K562 (cell line): ENCODE measurements around the gene SEC14L5. TPM values are rescaled to one million over a fixed set of nuclear protein-coding genes. Genes with fewer than 3 reads are reported as not detected.

Experiments used
- ATAC-seq: fragments of 200-7000 bp; cut with Tn5 transposase; 3 replicates; pipeline ENCODE4 v1.9.1; 2020; ENCODE audit warnings: moderate library complexity
- BruUV-seq: library from RNA; stranded (reverse); fragments of 400-500 nt; replicated peaks from 2 replicates; lab custom pipeline; 2021; lab: Mats Ljungman, UMichigan
- CTCF ChIA-PET: fragments of 300-600 bp; formaldehyde crosslinking; extraction: SDS; loops from one replicate; lab custom pipeline; 2021; ENCODE audit warnings: low intra/inter-chr PET ratio; lab: Yijun Ruan, JAX
- POLR2A ChIA-PET: fragments of 300-600, 350-650 bp; sonication (Branson Sonifier 250); formaldehyde crosslinking; extraction: SDS; loops from one replicate; lab custom pipeline; 2021; ENCODE audit warnings: antibody characterized with exemption, inconsistent platforms; lab: Yijun Ruan, JAX
- DNase-seq, 4 experiments: peaks; one replicate each; pipeline versions ENCODE4 v3.0.0 to v3.0.0-alpha.2; 2011 to 2018; ENCODE audit warnings: low spot score in 3 of 4, mixed read lengths in 3 of 4; ENCODE audit errors: extremely low read depth in 1 of 4
- FAIRE-seq: peaks from 2 replicates; lab custom pipeline; 2011; peaks lifted over from hg19 to GRCh38; lab: Jason Lieb, UNC
- H2AFZ ChIP-seq: 2 replicates; pipeline ENCODE4 v1.6.0; 2011; ENCODE audit warnings: low read depth, low read length, control low read depth, inconsistent platforms
- H3K27ac ChIP-seq: fragments of 200-600 bp; 3 replicates; pipeline ENCODE4 v1.8.0; 2011; ENCODE audit warnings: low read depth, mild to moderate bottlenecking, control low read depth, inconsistent platforms, low read length, moderate library complexity, mixed read lengths; ENCODE audit errors: extremely low read depth
- H3K27me3 ChIP-seq, 2 experiments: fragments of 300-600 bp in 1 of 2; 2 replicates in 1 of 2; 3 replicates in 1 of 2; pipeline versions ENCODE4 v1.6.0 to v1.8.0; 2011; ENCODE audit warnings: inconsistent platforms in 2 of 2, low read length in 2 of 2, mild to moderate bottlenecking in 1 of 2, mixed read lengths in 1 of 2, moderate library complexity in 1 of 2; ENCODE audit not compliant: control insufficient read depth in 2 of 2, insufficient read depth in 2 of 2
- H3K36me3 ChIP-seq: fragments of 300-600 bp; 3 replicates; pipeline ENCODE4 v1.8.0; 2011; ENCODE audit warnings: mild to moderate bottlenecking, low read length, inconsistent platforms; ENCODE audit not compliant: control insufficient read depth, insufficient read depth
- H3K4me1 ChIP-seq, 2 experiments: fragments of 200-600 bp in 1 of 2; replicated peaks in 1 of 2; 2 replicates in 1 of 2; 3 replicates in 1 of 2; pipeline versions ENCODE4 v1.5.1 to v1.8.0; 2011; ENCODE audit warnings: inconsistent platforms in 2 of 2, low read length in 2 of 2, mild to moderate bottlenecking in 1 of 2, mixed read lengths in 1 of 2, moderate library complexity in 1 of 2; ENCODE audit not compliant: control insufficient read depth in 2 of 2, insufficient read depth in 2 of 2
- H3K4me2 ChIP-seq: 2 replicates; pipeline ENCODE4 v1.6.1; 2011; ENCODE audit warnings: low read length, control low read depth, inconsistent platforms, mixed read lengths; ENCODE audit not compliant: insufficient read depth
- H3K4me3 ChIP-seq: fragments of 200-600 bp; sonication (generic), shearing (Covaris generic); 2 replicates; pipeline ENCODE4 v1.5.1; 2016; ENCODE audit warnings: control low read depth, inconsistent platforms
- H3K79me2 ChIP-seq: fragments of 200-600 bp; 3 replicates; pipeline ENCODE4 v1.8.0; 2011; ENCODE audit warnings: low read length, inconsistent platforms; ENCODE audit not compliant: control insufficient read depth, insufficient read depth
- H3K9ac ChIP-seq, 2 experiments: 2 replicates each; pipeline versions ENCODE4 v1.6.0 to v1.6.1; 2011; ENCODE audit warnings: low read depth in 2 of 2, low read length in 2 of 2, control low read depth in 1 of 2, inconsistent platforms in 1 of 2, mild to moderate bottlenecking in 1 of 2, mixed read lengths in 1 of 2; ENCODE audit not compliant: insufficient read depth in 1 of 2
- H3K9me1 ChIP-seq: one replicate; pipeline ENCODE4 v1.6.0; 2011; ENCODE audit warnings: inconsistent platforms, mild to moderate bottlenecking, low read length, moderate library complexity; ENCODE audit not compliant: control insufficient read depth, insufficient read depth
- H3K9me3 ChIP-seq: replicated peaks from 2 replicates; pipeline ENCODE4 v1.5.1; 2011; ENCODE audit warnings: low read depth, low read length, inconsistent platforms; ENCODE audit not compliant: control insufficient read depth, insufficient read depth
- H4K20me1 ChIP-seq: replicated peaks from 2 replicates; pipeline ENCODE4 v1.6.1; 2011; ENCODE audit warnings: low read length, inconsistent platforms, mixed read lengths; ENCODE audit not compliant: control insufficient read depth, insufficient read depth
- ADNP ChIP-seq: fragments of 200-800 bp; sonication (Bioruptor generic); IDR thresholded peaks from 2 replicates; pipeline ENCODE4 v1.6.1; 2016; ENCODE audit warnings: missing genetic modification characterization, missing compliant biosample characterization
- ARID4B ChIP-seq: sonication (generic); formaldehyde crosslinking; IDR thresholded peaks from 2 replicates; pipeline ENCODE4 v1.8.0; 2022; ENCODE audit warnings: mild to moderate bottlenecking, missing genetic modification reagents
- BCOR ChIP-seq: fragments of 450-650 bp; IDR thresholded peaks from 2 replicates; pipeline ENCODE4 v1.6.1; 2016
- CBFA2T2 ChIP-seq: fragments of 450-650 bp; conservative IDR thresholded peaks from 2 replicates; pipeline ENCODE4 v1.6.1; 2017; ENCODE audit warnings: mild to moderate bottlenecking
- CBFA2T3 ChIP-seq: fragments of 450-650 bp; IDR thresholded peaks from 2 replicates; pipeline ENCODE4 v1.6.1; 2017
- E2F6 ChIP-seq, 2 experiments: IDR thresholded peaks; 2 replicates each; pipeline ENCODE4 v1.6.1; 2011; ENCODE audit warnings: borderline replicate concordance in 1 of 2, control low read depth in 1 of 2, low read depth in 1 of 2, low read length in 1 of 2, mild to moderate bottlenecking in 1 of 2, mixed read lengths in 1 of 2, moderate library complexity in 1 of 2; ENCODE audit not compliant: insufficient read depth in 1 of 2, insufficient read length in 1 of 2, poor library complexity in 1 of 2, severe bottlenecking in 1 of 2; ENCODE audit errors: extremely low read depth in 1 of 2
- HDAC2 ChIP-seq: fragments of 450-650 bp; IDR thresholded peaks from 2 replicates; pipeline ENCODE4 v1.6.1; 2016; ENCODE audit warnings: mild to moderate bottlenecking
- HEY1 ChIP-seq: fragments of 250-450 bp; sonication (Bioruptor Pico); IDR thresholded peaks from 2 replicates; pipeline ENCODE4 v1.5.0; 2020; ENCODE audit warnings: mild to moderate bottlenecking, moderate library complexity, borderline replicate concordance
- NRF1 ChIP-seq, 2 experiments: fragments of 450-650 bp; IDR thresholded peaks in 1 of 2; conservative IDR thresholded peaks in 1 of 2; 2 replicates each; pipeline ENCODE4 v1.6.1; 2014; ENCODE audit warnings: mild to moderate bottlenecking in 2 of 2
- PHB2 ChIP-seq: fragments of 450-650 bp; IDR thresholded peaks from 2 replicates; pipeline ENCODE4 v1.6.1; 2017; ENCODE audit warnings: low read depth
- RBM25 ChIP-seq: fragments of 200-400 bp; formaldehyde crosslinking; IDR thresholded peaks from 2 replicates; pipeline ENCODE4 v1.6.1; 2018; ENCODE audit warnings: low read length, low read depth, moderate library complexity; ENCODE audit not compliant: severe bottlenecking
- RCOR1 ChIP-seq, 2 experiments: IDR thresholded peaks; 2 replicates each; pipeline ENCODE4 v1.6.1; 2012; ENCODE audit warnings: low read depth in 2 of 2, low read length in 2 of 2, borderline replicate concordance in 1 of 2, improper control_type of control experiment in 1 of 2
- TCF3 ChIP-seq: sonication (generic); formaldehyde crosslinking; IDR thresholded peaks from 2 replicates; pipeline ENCODE4 v1.4.0; 2020; ENCODE audit warnings: mild to moderate bottlenecking, missing genetic modification reagents
- WGBS: fragments of 100-300 bp; shearing (Covaris generic); methylation state at CpG from one replicate; pipeline ENCODE4 v1.1.6; 2016; ENCODE audit warnings: low coverage, mixed read lengths; ENCODE audit not compliant: insufficient coverage; ENCODE audit errors: missing lambda C conversion rate; 5-methylcytosine and 5-hydroxymethylcytosine counted together
- in situ Hi-C: fragments of 300-500 bp; cut with MboI; formaldehyde crosslinking; loops from 4 replicates; pipeline ENCODE4 v1.15.0; 2018; ENCODE audit warnings: inconsistent platforms, mixed read lengths
- intact Hi-C: fragments of 100-400 bp; cut with micrococcal nuclease; formaldehyde crosslinking; loops from 2 replicates; pipeline ENCODE4 v1.14.2; 2022
- polyA plus RNA-seq, 8 experiments: library from polyadenylated mRNA; depleted of rRNA in 4 of 8; stranded (reverse) in 5 of 8; unstranded in 3 of 8; fragments of >200 nt; fragmentation: Nextera tagmentation in 2 of 8; fragmentation: Illumina TruSeq in 1 of 8; extraction: Ambion mirVana in 2 of 8; extraction: Trizol in 1 of 8; gene quantifications; 2 replicates each; pipeline versions ENCODE4 v1.2.1 to v1.2.3, GENCODE V29; 2011 to 2014; ENCODE audit warnings: inconsistent platforms in 1 of 8, missing spikeins in 1 of 8
- total RNA-seq, 7 experiments: library from RNA; depleted of rRNA in 6 of 7; stranded (reverse); fragments of >200 nt in 6 of 7; fragmentation: Illumina TruSeq in 2 of 7; extraction: Trizol in 2 of 7; gene quantifications; 2 replicates each; pipeline versions ENCODE4 v1.2.1 to v1.2.3, GENCODE V29; 2011 to 2021; ENCODE audit warnings: low replicate concordance in 1 of 7
- TF ChIP-seq, protein P1 (sequence below): fragments of 250-450 bp; sonication (Bioruptor Pico); IDR thresholded peaks from 2 replicates; pipeline ENCODE4 v1.5.0; 2021

Gene SEC14L5
- total and polyA plus RNA-seq, 9 of the 15 experiments (the other 6 are each of a cell fraction or from before 2014, with no cell fraction given): 0.11 TPM; not detected in 8

GRCh38 chr16:4979736-4980660 is 21.9 kb downstream of the SEC14L5 start:
- 0 out of 2 replicates have a peak, but pooled peaks cover 7% of the 10 kb centered on the region for H4K20me1 ChIP-seq
- DNase-seq: peak; percentile 36 to 75 (median 58)
- H3K27me3 ChIP-seq: peaks cover 11 to 33% of the 10 kb centered on the region in 2 experiments; a peak in 3 of 5 replicates
- intact Hi-C loops: no loop called here
- H3K9me1 ChIP-seq: no peaks in the 10 kb centered on the region
- BruUV-seq: no TSS peak
- no peaks in the 10 kb centered on the region for H3K79me2 ChIP-seq
- peak overlapping the region; percentile 71; the same call in 1 of the 2 replicates for H2AFZ ChIP-seq
- no peaks in the 10 kb centered on the region for H3K36me3 ChIP-seq
- CTCF ChIA-PET: no interaction called here
- FAIRE-seq: peak; percentile 82
- H3K4me1 ChIP-seq: peaks cover 5 to 8% of the 10 kb centered on the region in 2 experiments; a peak in 4 of 5 replicates
- peak overlapping the region; percentile 24; the same call in 1 of the 2 replicates for H3K4me2 ChIP-seq
- H3K9ac ChIP-seq: no peak overlapping the region
- POLR2A ChIA-PET: interaction anchor here (0.6 kb wide), 1 partner anchor 112 kb away, joined by 3 read pairs; no protein-coding TSS in a partner anchor
- peak; percentile 73 for ATAC-seq
- no peak overlapping the region for H3K4me3 ChIP-seq
- no peaks in the 10 kb centered on the region for H3K9me3 ChIP-seq
- 4% methylated on average over 25 of the region's 25 CpGs for WGBS
- in situ Hi-C loops: no loop called here
- no peak overlapping the region for H3K27ac ChIP-seq
- TF ChIP-seq HEY1 (CRISPR knock-in tag): no peak
- peak; percentile 95 for TF ChIP-seq BCOR
- 0 out of 2 replicates have a peak, but pooled peaks have one; percentile 35 for TF ChIP-seq HDAC2
- peak; percentile 67 for TF ChIP-seq TCF3 (CRISPR knock-in tag)
- no peak for TF ChIP-seq PHB2
- peak in 1 of 2 experiments; percentile 34 for TF ChIP-seq E2F6 (IDR thresholded peaks at IDR 0.05; ENCODE audit: borderline replicate concordance in 1 of 2, extremely low read depth in 1 of 2, insufficient read depth in 1 of 2, insufficient read length in 1 of 2, low read depth in 1 of 2, low read length in 1 of 2, poor library complexity in 1 of 2, severe bottlenecking in 1 of 2)
- TF ChIP-seq ADNP: 0 out of 2 replicates have a peak, but pooled peaks have one; percentile 36
- TF ChIP-seq, protein P1, sequence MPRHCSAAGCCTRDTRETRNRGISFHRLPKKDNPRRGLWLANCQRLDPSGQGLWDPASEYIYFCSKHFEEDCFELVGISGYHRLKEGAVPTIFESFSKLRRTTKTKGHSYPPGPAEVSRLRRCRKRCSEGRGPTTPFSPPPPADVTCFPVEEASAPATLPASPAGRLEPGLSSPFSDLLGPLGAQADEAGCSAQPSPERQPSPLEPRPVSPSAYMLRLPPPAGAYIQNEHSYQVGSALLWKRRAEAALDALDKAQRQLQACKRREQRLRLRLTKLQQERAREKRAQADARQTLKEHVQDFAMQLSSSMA (CRISPR knock-in tag): no peak
- peak; percentile 42; the same call in 1 of the 2 replicates for TF ChIP-seq CBFA2T2
- TF ChIP-seq ARID4B (CRISPR knock-in tag): no peak
- peak; percentile 87 for TF ChIP-seq RBM25
- peak; percentile 67 for TF ChIP-seq CBFA2T3
- 0 out of 4 replicates have a peak, but pooled peaks of 1 of the 2 experiments have one; percentile 3 for TF ChIP-seq RCOR1 (IDR thresholded peaks at IDR 0.05; ENCODE audit: borderline replicate concordance in 1 of 2, low read depth in 2 of 2, low read length in 2 of 2)
- no peak for TF ChIP-seq NRF1 (conservative IDR thresholded peaks at IDR 0.05 in 1 of 2, IDR thresholded peaks at IDR 0.05 in 1 of 2)
